Peyer's patch (tissue), 4 donors: ENCODE measurements around the gene LRP1-AS. TPM values are rescaled to one million over a fixed set of nuclear protein-coding genes. Genes with fewer than 3 reads are reported as not detected.

ENCODE experiments used
- DNase-seq, 3 donors: peaks; one replicate each; pipeline ENCODE4 v3.0.0-alpha.2; 2017 to 2019
- H3K27ac ChIP-seq, 4 donors: fragments of 200-600 bp; sonication (generic); one replicate each; pipeline ENCODE4 v1.5.1; 2016 to 2019
- H3K27me3 ChIP-seq, 2 donors: fragments of 200-600 bp; sonication (generic); one replicate each; pipeline ENCODE4 v1.5.1; 2019
- H3K36me3 ChIP-seq, 3 donors: fragments of 200-600 bp; sonication (generic); one replicate each; pipeline ENCODE4 v1.5.1; 2016 to 2019
- H3K4me1 ChIP-seq, 4 donors: fragments of 200-600 bp; sonication (generic); one replicate each; pipeline ENCODE4 v1.5.1; 2016 to 2019
- H3K4me3 ChIP-seq, 4 donors: fragments of 200-600 bp; sonication (generic); 1 replicate in 3 of 4; 2 replicates in 1 of 4; pipeline ENCODE4 v1.5.1; 2016 to 2019; ENCODE audit warnings: mild to moderate bottlenecking in 1 of 4
- H3K9me3 ChIP-seq, 4 donors: fragments of 200-600 bp; sonication (generic); one replicate each; pipeline ENCODE4 v1.5.1; 2016 to 2019; ENCODE audit warnings: mild to moderate bottlenecking in 1 of 4
- POLR2A ChIP-seq, 2 donors: fragments of 450-650 bp; IDR thresholded peaks; one replicate each; pipeline ENCODE4 v1.5.1; 2017; ENCODE audit warnings: antibody characterized with exemption in 2 of 2, mild to moderate bottlenecking in 2 of 2, moderate library complexity in 2 of 2
- total RNA-seq, 4 donors: library from RNA; depleted of rRNA; stranded (reverse); fragments of >200 nt; gene quantifications; one replicate each; pipeline ENCODE4 v1.1.0, GENCODE V29; 2016
- TF ChIP-seq, protein P1 (sequence below), 6 experiments: fragments of 450-650 bp in 4 of 6; fragments of 200-600 bp in 2 of 6; sonication (generic) in 1 of 6; IDR thresholded peaks; one replicate each; pipeline ENCODE4 v1.5.1; 2017 to 2019; ENCODE audit warnings: antibody characterized with exemption in 6 of 6, mild to moderate bottlenecking in 3 of 6, moderate library complexity in 1 of 6

Gene LRP1-AS
- total RNA-seq, 4 donors from 2014 or later, result not detected

DNA sequence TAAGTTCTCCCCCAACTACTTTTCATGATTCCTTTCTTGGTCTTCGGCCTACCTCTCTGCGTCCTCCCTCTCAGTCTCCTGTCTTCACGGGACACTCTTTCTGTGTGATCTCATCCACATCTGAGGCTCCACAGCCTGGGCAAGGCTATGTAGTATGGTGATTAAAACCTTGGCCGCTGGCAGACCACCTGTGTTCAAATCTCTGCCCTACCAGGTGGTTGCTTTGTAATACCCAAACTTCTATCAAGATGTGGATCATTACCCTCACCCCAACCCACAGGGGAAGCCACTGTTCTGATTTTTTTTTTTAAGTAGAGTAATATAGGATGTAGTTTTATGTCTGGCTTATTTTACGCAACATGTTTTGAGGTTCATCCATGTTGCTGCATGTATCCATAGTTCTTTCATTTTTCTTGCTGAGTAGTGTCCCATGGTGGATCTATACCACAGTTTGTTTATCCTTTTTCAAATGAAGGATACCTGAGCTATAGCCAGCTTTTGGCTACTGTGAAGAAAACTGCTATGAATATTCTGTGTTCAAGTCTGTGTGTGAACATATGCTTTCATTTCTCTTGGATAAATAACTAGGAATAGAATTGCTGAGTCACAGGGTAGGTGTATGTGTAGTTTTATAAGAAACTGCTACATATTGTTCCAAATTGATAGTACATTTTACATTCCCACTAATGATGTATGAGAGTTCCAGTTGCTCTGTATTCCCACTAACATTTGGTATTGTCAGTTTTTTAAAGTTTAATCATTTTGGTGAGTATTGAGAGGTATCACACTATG lies 27.9 kb downstream of the LRP1-AS start:
- Histone ChIP-seq H3K27ac (peak overlapping the region in 1 of 4 donors; percentile 38), H3K4me1 (no peaks in the 10 kb centered on the region), H3K36me3 (no peaks in the 10 kb centered on the region), H3K9me3 (no peaks in the 10 kb centered on the region), H3K27me3 (no peaks in the 10 kb centered on the region), H3K4me3 (no peak overlapping the region)
- DNase-seq, result no peak
- TF ChIP-seq POLR2A (IDR thresholded peaks at IDR 0.05), result no peak

DNA sequence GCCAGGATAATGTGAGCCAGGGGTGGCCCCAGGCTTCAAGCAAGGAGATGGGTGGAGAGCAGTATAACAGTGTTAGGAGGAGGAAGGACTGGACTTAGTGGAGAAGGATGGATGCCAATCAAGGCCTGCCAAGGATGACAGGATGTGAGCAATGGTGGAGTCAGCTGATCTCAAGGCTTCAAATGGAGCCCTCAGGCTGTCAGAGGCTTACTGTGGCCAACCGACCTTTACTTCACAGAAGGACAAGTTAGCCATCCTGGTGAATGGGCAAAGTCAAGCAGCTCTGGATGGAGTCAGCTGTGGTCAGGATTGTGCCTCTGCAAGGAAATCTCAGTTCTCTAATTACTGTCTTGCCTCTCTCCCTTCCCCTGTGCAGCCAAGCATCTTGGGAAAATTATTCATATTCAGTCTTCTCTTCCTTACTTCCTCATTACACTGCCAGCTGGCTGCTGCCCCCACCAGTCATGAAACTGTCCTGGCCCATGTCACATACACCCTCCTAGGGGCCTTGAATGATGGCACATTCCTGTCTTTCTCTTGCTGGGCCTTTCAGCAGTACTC lies 28.6 kb downstream of the LRP1-AS start:
- H3K9me3 ChIP-seq, result no peaks in the 10 kb centered on the region
- peak in 1 of 3 donors; percentile 45 for DNase-seq
- no peaks in the 10 kb centered on the region for H3K36me3 ChIP-seq
- peak overlapping the region in 1 of 4 donors; percentile 38 for H3K27ac ChIP-seq
- TF ChIP-seq, protein P1, sequence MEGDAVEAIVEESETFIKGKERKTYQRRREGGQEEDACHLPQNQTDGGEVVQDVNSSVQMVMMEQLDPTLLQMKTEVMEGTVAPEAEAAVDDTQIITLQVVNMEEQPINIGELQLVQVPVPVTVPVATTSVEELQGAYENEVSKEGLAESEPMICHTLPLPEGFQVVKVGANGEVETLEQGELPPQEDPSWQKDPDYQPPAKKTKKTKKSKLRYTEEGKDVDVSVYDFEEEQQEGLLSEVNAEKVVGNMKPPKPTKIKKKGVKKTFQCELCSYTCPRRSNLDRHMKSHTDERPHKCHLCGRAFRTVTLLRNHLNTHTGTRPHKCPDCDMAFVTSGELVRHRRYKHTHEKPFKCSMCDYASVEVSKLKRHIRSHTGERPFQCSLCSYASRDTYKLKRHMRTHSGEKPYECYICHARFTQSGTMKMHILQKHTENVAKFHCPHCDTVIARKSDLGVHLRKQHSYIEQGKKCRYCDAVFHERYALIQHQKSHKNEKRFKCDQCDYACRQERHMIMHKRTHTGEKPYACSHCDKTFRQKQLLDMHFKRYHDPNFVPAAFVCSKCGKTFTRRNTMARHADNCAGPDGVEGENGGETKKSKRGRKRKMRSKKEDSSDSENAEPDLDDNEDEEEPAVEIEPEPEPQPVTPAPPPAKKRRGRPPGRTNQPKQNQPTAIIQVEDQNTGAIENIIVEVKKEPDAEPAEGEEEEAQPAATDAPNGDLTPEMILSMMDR (IDR thresholded peaks at IDR 0.05), result no peak
- TF ChIP-seq POLR2A (IDR thresholded peaks at IDR 0.05), result no peak
- H3K4me3 ChIP-seq, result no peak overlapping the region
- H3K27me3 ChIP-seq, result no peaks in the 10 kb centered on the region
- H3K4me1 ChIP-seq, result no peaks in the 10 kb centered on the region

DNA sequence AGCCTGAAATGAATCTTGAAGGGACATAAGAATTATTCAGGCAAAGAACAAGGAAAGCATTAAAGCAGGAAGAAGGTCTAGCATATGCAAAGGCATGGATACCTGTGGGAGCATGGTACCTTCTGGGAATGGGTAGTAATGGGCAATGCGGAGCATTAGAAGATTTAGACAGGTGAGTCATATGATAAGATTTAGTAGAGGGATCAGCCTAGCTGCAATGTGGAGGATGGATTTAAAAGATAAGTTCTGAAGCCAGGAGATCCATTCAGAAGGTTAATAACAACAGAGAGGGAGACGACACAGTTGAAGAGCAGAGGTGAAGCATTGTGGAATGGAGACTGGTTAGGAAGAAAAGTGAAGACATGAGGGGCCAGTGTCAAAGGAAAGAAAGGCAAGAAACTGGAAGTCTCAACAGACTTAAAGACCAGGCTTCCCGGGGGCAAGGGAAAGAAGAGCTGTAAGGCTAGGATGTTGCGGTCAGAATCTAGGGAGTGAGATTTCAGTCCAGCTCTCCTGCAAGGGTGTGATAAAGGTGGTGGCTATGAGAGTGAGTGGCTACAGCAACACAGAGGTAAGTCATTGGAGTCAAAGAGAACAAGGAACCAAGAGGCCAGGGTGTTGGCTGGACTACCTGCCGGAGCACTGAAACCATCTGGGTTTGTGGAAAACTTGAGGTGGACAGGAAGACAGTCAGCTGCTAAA lies 30.7 kb downstream of the LRP1-AS start:
- Histone ChIP-seq H3K4me3 (no peak overlapping the region), H3K27ac (no peak overlapping the region), H3K9me3 (no peaks in the 10 kb centered on the region), H3K4me1 (peaks cover 0 to 8% (median 0%) of the 10 kb centered on the region in 4 donors), H3K27me3 (no peaks in the 10 kb centered on the region), H3K36me3 (no peaks in the 10 kb centered on the region)
- no peak for DNase-seq
- TF ChIP-seq, protein P1 (IDR thresholded peaks at IDR 0.05), result no peak
- no peak for TF ChIP-seq POLR2A (IDR thresholded peaks at IDR 0.05)

DNA sequence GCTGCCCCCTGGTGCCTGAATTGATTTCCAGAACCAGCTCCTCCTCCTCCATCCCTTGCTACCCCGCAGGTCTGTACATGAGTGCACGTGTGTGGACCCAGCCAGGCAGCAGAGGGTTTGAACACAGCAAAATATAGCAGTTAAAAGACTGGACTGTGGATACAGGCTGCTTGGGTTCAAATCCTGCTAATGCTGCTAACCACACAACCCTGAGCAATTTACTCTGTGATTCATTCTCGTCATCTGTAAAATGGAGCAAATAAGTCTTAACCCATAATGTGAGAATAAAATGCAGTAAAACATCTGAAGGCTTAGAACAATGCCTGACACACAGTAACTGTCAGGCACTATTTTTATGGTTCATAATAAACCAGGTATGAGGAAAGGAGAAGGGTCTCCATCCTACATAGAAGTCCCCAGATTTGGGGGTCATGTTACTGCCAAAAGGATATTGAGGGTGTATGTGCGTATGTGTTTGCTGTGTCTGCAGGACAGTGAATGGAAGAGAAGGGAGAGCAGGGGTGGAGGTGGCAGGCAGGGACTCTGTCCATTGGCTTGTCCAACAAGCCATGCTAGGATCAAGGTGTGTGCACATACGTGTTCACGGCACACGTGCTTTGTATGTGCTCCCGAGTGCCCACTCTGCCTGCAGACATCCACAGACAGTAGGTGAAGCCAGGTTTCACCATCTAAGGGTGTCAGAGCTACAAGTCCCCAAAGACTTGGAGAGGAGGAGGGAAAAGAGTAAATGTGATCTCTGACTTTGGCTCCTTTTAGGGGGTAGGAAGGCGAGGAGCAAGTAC lies 34.7 kb downstream of the LRP1-AS start:
- H3K27ac ChIP-seq, result peak overlapping the region; percentile 98 to 99 (median 98)
- no peaks in the 10 kb centered on the region for H3K27me3 ChIP-seq
- H3K36me3 ChIP-seq, result peaks cover 0 to 7% (median 0%) of the 10 kb centered on the region in 3 donors
- H3K9me3 ChIP-seq, result no peaks in the 10 kb centered on the region
- no peak for DNase-seq
- TF ChIP-seq, protein P1 (IDR thresholded peaks at IDR 0.05), result peak in 2 of 6 experiments; percentile 74 to 83
- no peak for TF ChIP-seq POLR2A (IDR thresholded peaks at IDR 0.05)
- peaks cover 0 to 34% (median 5%) of the 10 kb centered on the region in 4 donors for H3K4me1 ChIP-seq
- peak overlapping the region; percentile 74 to 81 (median 76) for H3K4me3 ChIP-seq

DNA sequence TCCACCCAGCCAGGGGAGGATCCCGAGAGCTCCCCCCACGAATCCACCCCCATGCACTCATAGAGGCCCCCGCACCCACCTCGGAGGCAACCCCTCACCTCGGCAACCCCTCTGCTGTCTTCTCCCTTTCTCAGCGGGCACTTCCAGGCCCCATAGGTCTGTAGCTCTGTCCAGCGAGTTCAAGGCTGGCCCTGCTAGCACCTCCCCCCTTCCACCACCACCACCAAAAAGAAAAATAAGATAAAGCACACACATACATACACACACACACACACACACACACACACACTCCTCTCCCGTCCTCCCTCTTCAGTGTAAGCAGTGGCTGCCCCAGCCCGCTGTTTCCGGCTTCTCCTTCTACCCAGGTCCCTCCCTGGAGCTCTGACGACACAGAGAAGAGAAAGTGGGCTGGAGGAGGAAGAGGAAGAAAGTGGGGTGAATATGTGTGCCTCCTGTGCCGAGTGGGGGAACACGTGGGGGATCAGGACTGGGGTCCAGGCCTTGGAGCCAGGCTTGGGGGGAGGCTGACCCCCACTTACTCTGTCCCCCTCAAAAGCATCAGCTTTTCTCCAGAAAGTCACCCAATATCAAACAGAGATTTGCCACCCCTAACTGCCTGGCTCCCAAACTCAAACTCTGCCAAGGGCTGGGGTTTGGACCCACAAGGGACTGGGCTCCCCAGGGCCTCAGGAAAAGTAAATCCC lies 36.2 kb downstream of the LRP1-AS start, which contains the start of gene STAT6:
STAT6 (minus strand) TSS at position 332 of the 704 bp plus-strand sequence. CDS start 3,084 bp downstream, outside the sequence.
- H3K27ac ChIP-seq, result peak within 1 kb of the TSS; percentile 98 to 99 (median 98)
- H3K4me3 ChIP-seq, result peak within 1 kb of the TSS; percentile 74 to 81 (median 76)
- H3K27me3 ChIP-seq, result no peaks in the 10 kb centered on the region
- H3K9me3 ChIP-seq, result no peaks in the 10 kb centered on the region
- DNase-seq, result peak; percentile 85 to 96 (median 93)
- TF ChIP-seq, protein P1 (IDR thresholded peaks at IDR 0.05), result no peak
- peak; percentile 58 to 79 for TF ChIP-seq POLR2A (IDR thresholded peaks at IDR 0.05)
- peaks cover 0 to 22% (median 0%) of the 10 kb centered on the region in 3 donors for H3K36me3 ChIP-seq
- H3K4me1 ChIP-seq, result peaks cover 0 to 48% (median 5%) of the 10 kb centered on the region in 4 donors
